Ovary (tissue), 9 donors: ENCODE results near the gene BRD2. TPM values are rescaled to one million over a fixed set of nuclear protein-coding genes. Genes with fewer than 3 reads are reported as not detected.

ENCODE experiments used
- DNase-seq, 5 donors: peaks; one replicate each; pipeline ENCODE4 v3.0.0-alpha.2; 2019 to 2020
- H3K27ac ChIP-seq, 2 donors: fragments of 200-600 bp; one replicate each; pipeline versions ENCODE4 v1.5.1 to v1.8.0; 2019 to 2022
- H3K27me3 ChIP-seq: fragments of 200-600 bp; one replicate; pipeline ENCODE4 v1.8.0; 2022
- H3K36me3 ChIP-seq: fragments of 200-600 bp; sonication (generic); one replicate; pipeline ENCODE4 v1.5.1; 2019
- H3K4me1 ChIP-seq: one replicate; pipeline ENCODE4 v1.8.1; 2013; ENCODE audit warnings: mild to moderate bottlenecking, moderate library complexity; ENCODE audit not compliant: insufficient read depth
- H3K4me3 ChIP-seq: fragments of 200-600 bp; sonication (generic); one replicate; pipeline ENCODE4 v1.5.1; 2017
- H3K9me3 ChIP-seq, 2 donors: fragments of 200-600 bp in 1 of 2; sonication (generic) in 1 of 2; one replicate each; pipeline versions ENCODE4 v1.5.1 to v1.8.1; 2013 to 2019; ENCODE audit warnings: mild to moderate bottlenecking in 1 of 2, moderate library complexity in 1 of 2
- CTCF ChIP-seq, 3 donors: fragments of 450-650 bp in 2 of 3; fragments of 200-600 bp in 1 of 3; IDR thresholded peaks; one replicate each; pipeline versions ENCODE4 v1.5.1 to v1.8.0; 2016 to 2022; ENCODE audit warnings: antibody characterized with exemption in 3 of 3, mild to moderate bottlenecking in 1 of 3
- EP300 ChIP-seq: sonication (generic); formaldehyde crosslinking; IDR thresholded peaks from one replicate; pipeline ENCODE4 v1.6.1; 2017; ENCODE audit warnings: antibody characterized with exemption
- POLR2A ChIP-seq: fragments of 450-650 bp; IDR thresholded peaks from one replicate; pipeline ENCODE4 v1.6.1; 2017; ENCODE audit warnings: antibody characterized with exemption, mild to moderate bottlenecking, moderate library complexity
- WGBS, 3 donors: extraction: QIAGEN DNeasy Blood & Tissue Kit in 1 of 3; methylation state at CpG; one replicate each; pipeline versions ENCODE4 v1.1.5 to v1.1.7; 2013 to 2017; 5-methylcytosine and 5-hydroxymethylcytosine counted together
- intact Hi-C, 4 donors: fragments of 100-400 bp; cut with DNase I; formaldehyde crosslinking; loops; one replicate each; pipeline versions ENCODE4 v1.11.0 to v1.15.1; 2022 to 2023
- polyA plus RNA-seq, 2 donors: library from polyadenylated mRNA; stranded (reverse); fragments of 200-250 nt in 1 of 2; fragments of 350-450 nt in 1 of 2; fragmentation: Illumina TruSeq in 1 of 2; extraction: RNeasy Lipid Tissue Mini Kit (QIAGEN cat#74804) in 1 of 2; gene quantifications; one replicate each; pipeline ENCODE4 v1.2.3, GENCODE V29; 2013 to 2014
- total RNA-seq, 7 donors: library from RNA; depleted of rRNA in 2 of 7; stranded (reverse); fragments of >200 nt in 2 of 7; fragmentation: NEBNext Ultra II Directional in 3 of 7; extraction: Animal tissue kit (Norgen Biotek cat#: 25700) in 3 of 7; gene quantifications; one replicate each; pipeline versions ENCODE4 v1.1.0 to v1.2.4, GENCODE V29; 2016 to 2023
- donor health status: DM: no; HTN: no; CAD: no; lungs with moderate emphysema.
- donor health status: DM: no; HTN: no; CAD: no.
- donor health status: Bipolar disorder and iron deficiency.
- donor health status: DM: yes; HTN: yes; CAD: no.
- donor health status: DM: no; HTN: no; CAD: no.
- donor health status: DM: yes; HTN: yes; CAD: no.

Gene BRD2
- total and polyA plus RNA-seq, 9 donors = 106 to 301 (median 163) TPM

- H3K4me1 ChIP-seq = no peaks in the 10 kb centered on the region
- TF ChIP-seq CTCF (IDR thresholded peaks at IDR 0.05) = peak in 2 of 3 donors; percentile 11 to 13
- TF ChIP-seq EP300 = no peak
- no peak for TF ChIP-seq POLR2A
- intact Hi-C loops = no loop called here
- 41 to 60% (median 49%) methylated on average over 11 of the region's 11 CpGs for WGBS, 3 donors
- no peaks in the 10 kb centered on the region for H3K27me3 ChIP-seq
- H3K9me3 ChIP-seq = peaks cover 0 to 8% of the 10 kb centered on the region in 2 donors
- H3K36me3 ChIP-seq = no peaks in the 10 kb centered on the region
- no peak overlapping the region for H3K4me3 ChIP-seq
- no peak for DNase-seq
- no peak overlapping the region for H3K27ac ChIP-seq
These were observed 20.6 kb upstream of the BRD2 start for GRCh38 chr6:32947552-32948465.

GRCh38 chr6:32949113-32949512 lies 19.3 kb upstream of the BRD2 start:
- Histone ChIP-seq H3K27me3 (no peaks in the 10 kb centered on the region), H3K4me1 (peaks cover 2% of the 10 kb centered on the region), H3K9me3 (peaks cover 0 to 8% of the 10 kb centered on the region in 2 donors), H3K27ac (no peak overlapping the region), H3K36me3 (no peaks in the 10 kb centered on the region), H3K4me3 (no peak overlapping the region)
- intact Hi-C loops = no loop called here
- no peak for DNase-seq
- TF ChIP-seq CTCF (IDR thresholded peaks at IDR 0.05) (no peak), EP300 (no peak), POLR2A (no peak)
- 82 to 92% (median 91%) methylated on average over 9 of the region's 9 CpGs for WGBS, 3 donors

- intact Hi-C loops = no loop called here
- Histone ChIP-seq H3K4me1 (peaks cover 2% of the 10 kb centered on the region), H3K27me3 (no peaks in the 10 kb centered on the region), H3K9me3 (peaks cover 0 to 5% of the 10 kb centered on the region in 2 donors), H3K27ac (no peak overlapping the region), H3K36me3 (no peaks in the 10 kb centered on the region), H3K4me3 (no peak overlapping the region)
- TF ChIP-seq POLR2A (no peak), CTCF (IDR thresholded peaks at IDR 0.05) (no peak), EP300 (no peak)
- WGBS, 3 donors = 94 to 99% (median 98%) methylated on average over 3 of the region's 3 CpGs
- DNase-seq = no peak
These were observed 18.4 kb upstream of the BRD2 start for GRCh38 chr6:32950010-32950409.

- 79 to 86% (median 84%) methylated on average over 8 of the region's 8 CpGs for WGBS, 3 donors
These were observed 17.9 kb upstream of the BRD2 start for GRCh38 chr6:32950449-32950848.

More at GRCh38 chr6:32950449-32950848, 17.9 kb upstream of the BRD2 start:
- no peak for DNase-seq
- no peaks in the 10 kb centered on the region for H3K36me3 ChIP-seq
- peaks cover 2% of the 10 kb centered on the region for H3K4me1 ChIP-seq
- no peaks in the 10 kb centered on the region for H3K27me3 ChIP-seq
- H3K4me3 ChIP-seq = no peak overlapping the region
- H3K27ac ChIP-seq = no peak overlapping the region
- intact Hi-C loops = no loop called here
- TF ChIP-seq EP300 = no peak
- no peak for TF ChIP-seq CTCF (IDR thresholded peaks at IDR 0.05)
- no peak for TF ChIP-seq POLR2A
- H3K9me3 ChIP-seq = peaks cover 0 to under 1% of the 10 kb centered on the region in 2 donors
